OCI-LY1 (cell line): ENCODE measurements around the gene GNAT3.

Source experiments
- H2AFZ ChIP-seq: fragments of 200-600 bp; sonication (generic), shearing (Covaris generic); 2 replicates; pipeline ENCODE4 v1.6.0; 2014; ENCODE audit warnings: antibody characterized with exemption, mild to moderate bottlenecking, low read length
- H3F3A ChIP-seq: fragments of 200-600 bp; sonication (generic), shearing (Covaris generic); 2 replicates; pipeline ENCODE4 v1.6.0; 2014; ENCODE audit warnings: mild to moderate bottlenecking, antibody characterized with exemption, low read length, moderate library complexity; ENCODE audit not compliant: insufficient read depth
- H3K27ac ChIP-seq: fragments of 200-600 bp; sonication (generic); 2 replicates; pipeline ENCODE4 v1.5.1; 2014; ENCODE audit warnings: low read length, mixed run types, mild to moderate bottlenecking, low read depth; ENCODE audit not compliant: poor library complexity, severe bottlenecking
- H3K27me3 ChIP-seq: fragments of 200-600 bp; sonication (generic); 2 replicates; pipeline ENCODE4 v1.6.0; 2014; ENCODE audit warnings: antibody characterized with exemption, mild to moderate bottlenecking, low read length, moderate library complexity; ENCODE audit not compliant: insufficient read depth
- H3K36me3 ChIP-seq: fragments of 200-600 bp; sonication (generic); 2 replicates; pipeline ENCODE4 v1.6.1; 2014; ENCODE audit warnings: mild to moderate bottlenecking, antibody characterized with exemption, low read length, moderate library complexity, mixed read lengths; ENCODE audit not compliant: insufficient read depth
- H3K4me1 ChIP-seq: fragments of 200-600 bp; sonication (generic); 2 replicates; pipeline ENCODE4 v1.5.1; 2014; ENCODE audit warnings: mild to moderate bottlenecking, low read length, moderate library complexity; ENCODE audit not compliant: insufficient read depth, severe bottlenecking
- H3K4me2 ChIP-seq: fragments of 200-600 bp; sonication (generic), shearing (Covaris generic); 2 replicates; pipeline ENCODE4 v1.6.1; 2014; ENCODE audit warnings: low read length
- H3K4me3 ChIP-seq: fragments of 200-600 bp; sonication (generic); 2 replicates; pipeline ENCODE4 v1.5.1; 2014; ENCODE audit warnings: low read length, low read depth, mild to moderate bottlenecking, mixed read lengths; ENCODE audit not compliant: poor library complexity, severe bottlenecking
- H3K79me2 ChIP-seq: fragments of 200-600 bp; shearing (Covaris generic); 2 replicates; pipeline ENCODE4 v1.6.1; 2016; ENCODE audit warnings: mixed run types, low read length, mixed read lengths; ENCODE audit not compliant: insufficient read depth
- H3K9ac ChIP-seq: fragments of 200-600 bp; sonication (generic), shearing (Covaris generic); 2 replicates; pipeline ENCODE4 v1.6.1; 2014; ENCODE audit warnings: mild to moderate bottlenecking, low read length, mixed read lengths
- H3K9me2 ChIP-seq: fragments of 200-600 bp; sonication (generic), shearing (Covaris generic); 2 replicates; pipeline ENCODE4 v1.6.1; 2014; ENCODE audit warnings: low read depth, mild to moderate bottlenecking, low read length, mixed read lengths
- H3K9me3 ChIP-seq: fragments of 200-600 bp; shearing (Covaris generic); 2 replicates; pipeline ENCODE4 v1.6.1; 2014; ENCODE audit warnings: low read length, mixed read lengths
- H4K20me1 ChIP-seq: fragments of 200-600 bp; sonication (generic), shearing (Covaris generic); 2 replicates; pipeline ENCODE4 v1.6.0; 2016; ENCODE audit warnings: mild to moderate bottlenecking, low read length; ENCODE audit not compliant: insufficient read depth
- CTCF ChIP-seq: fragments of 200-600 bp; sonication (generic), shearing (Covaris generic); IDR thresholded peaks from 2 replicates; pipeline ENCODE4 v1.5.1; 2017; ENCODE audit warnings: mild to moderate bottlenecking, antibody characterized with exemption, low read length, moderate library complexity, mixed read lengths
- EZH2 ChIP-seq: fragments of 200-600 bp; sonication (generic), shearing (Covaris generic); IDR thresholded peaks from 2 replicates; pipeline ENCODE4 v1.8.0; 2017; ENCODE audit warnings: borderline replicate concordance, mixed run types, mild to moderate bottlenecking, antibody characterized with exemption, low read length, moderate library complexity, mixed read lengths

The GNAT3 gene

GRCh38 chr7:80472491-80473200 is 39.2 kb downstream of the GNAT3 start:
- no peak overlapping the region for H3K4me3 ChIP-seq
- H4K20me1 ChIP-seq, result no peaks in the 10 kb centered on the region

GRCh38 chr7:80468931-80469714 is 42.7 kb downstream of the GNAT3 start:
- Histone ChIP-seq H3K4me1 (no peaks in the 10 kb centered on the region), H3K4me2 (no peak overlapping the region), H3K9ac (no peak overlapping the region), H2AFZ (no peak overlapping the region), H3K36me3 (no peaks in the 10 kb centered on the region), H3K9me3 (no peaks in the 10 kb centered on the region), H3F3A (no peaks in the 10 kb centered on the region), H3K27ac (no peak overlapping the region), H3K4me3 (no peak overlapping the region), H4K20me1 (no peaks in the 10 kb centered on the region), H3K79me2 (no peaks in the 10 kb centered on the region), H3K27me3 (no peaks in the 10 kb centered on the region), H3K9me2 (no peaks in the 10 kb centered on the region)
- TF ChIP-seq CTCF (no peak), EZH2 (no peak)

More at GRCh38 chr7:80472491-80473200, 39.2 kb downstream of the GNAT3 start:
- H3K9ac ChIP-seq, result no peak overlapping the region
- no peak overlapping the region for H2AFZ ChIP-seq
- H3K9me2 ChIP-seq, result no peaks in the 10 kb centered on the region
- TF ChIP-seq EZH2, result no peak
- no peak for TF ChIP-seq CTCF
- H3K9me3 ChIP-seq, result no peaks in the 10 kb centered on the region
- no peaks in the 10 kb centered on the region for H3K27me3 ChIP-seq
- H3K79me2 ChIP-seq, result no peaks in the 10 kb centered on the region
- no peak overlapping the region for H3K27ac ChIP-seq
- H3K36me3 ChIP-seq, result no peaks in the 10 kb centered on the region
- H3K4me2 ChIP-seq, result no peak overlapping the region
- no peaks in the 10 kb centered on the region for H3K4me1 ChIP-seq
- no peaks in the 10 kb centered on the region for H3F3A ChIP-seq

GRCh38 chr7:80467069-80467468 is 44.8 kb downstream of the GNAT3 start:
- Histone ChIP-seq H3K4me3 (no peak overlapping the region), H4K20me1 (no peaks in the 10 kb centered on the region), H3K27ac (no peak overlapping the region), H3K36me3 (no peaks in the 10 kb centered on the region), H3K4me2 (no peak overlapping the region), H3K9me3 (no peaks in the 10 kb centered on the region), H3F3A (no peaks in the 10 kb centered on the region), H3K27me3 (no peaks in the 10 kb centered on the region), H3K9me2 (no peaks in the 10 kb centered on the region), H3K4me1 (no peaks in the 10 kb centered on the region), H3K79me2 (no peaks in the 10 kb centered on the region), H2AFZ (no peak overlapping the region), H3K9ac (no peak overlapping the region)
- TF ChIP-seq EZH2, result no peak
- TF ChIP-seq CTCF, result no peak
